Thyroid gland (tissue), 4 donors: ENCODE results near the gene MMEL1.

Experiments
- POLR2A ChIP-seq, 2 donors: fragments of 450-650 bp; IDR thresholded peaks; one replicate each; pipeline ENCODE4 v1.6.1; 2017; ENCODE audit warnings: antibody characterized with exemption in 2 of 2, mild to moderate bottlenecking in 2 of 2, moderate library complexity in 1 of 2
- TF ChIP-seq, protein P1 (sequence below), 6 experiments: fragments of 200-600 bp in 3 of 6; fragments of 450-650 bp in 3 of 6; sonication (generic) in 3 of 6; IDR thresholded peaks; one replicate each; pipeline ENCODE4 v1.5.1; 2016 to 2019; ENCODE audit warnings: antibody characterized with exemption in 6 of 6, mild to moderate bottlenecking in 2 of 6, inconsistent platforms in 1 of 6, moderate library complexity in 1 of 6

- TF ChIP-seq, protein P1, sequence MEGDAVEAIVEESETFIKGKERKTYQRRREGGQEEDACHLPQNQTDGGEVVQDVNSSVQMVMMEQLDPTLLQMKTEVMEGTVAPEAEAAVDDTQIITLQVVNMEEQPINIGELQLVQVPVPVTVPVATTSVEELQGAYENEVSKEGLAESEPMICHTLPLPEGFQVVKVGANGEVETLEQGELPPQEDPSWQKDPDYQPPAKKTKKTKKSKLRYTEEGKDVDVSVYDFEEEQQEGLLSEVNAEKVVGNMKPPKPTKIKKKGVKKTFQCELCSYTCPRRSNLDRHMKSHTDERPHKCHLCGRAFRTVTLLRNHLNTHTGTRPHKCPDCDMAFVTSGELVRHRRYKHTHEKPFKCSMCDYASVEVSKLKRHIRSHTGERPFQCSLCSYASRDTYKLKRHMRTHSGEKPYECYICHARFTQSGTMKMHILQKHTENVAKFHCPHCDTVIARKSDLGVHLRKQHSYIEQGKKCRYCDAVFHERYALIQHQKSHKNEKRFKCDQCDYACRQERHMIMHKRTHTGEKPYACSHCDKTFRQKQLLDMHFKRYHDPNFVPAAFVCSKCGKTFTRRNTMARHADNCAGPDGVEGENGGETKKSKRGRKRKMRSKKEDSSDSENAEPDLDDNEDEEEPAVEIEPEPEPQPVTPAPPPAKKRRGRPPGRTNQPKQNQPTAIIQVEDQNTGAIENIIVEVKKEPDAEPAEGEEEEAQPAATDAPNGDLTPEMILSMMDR (IDR thresholded peaks at IDR 0.05) = no peak
- no peak for TF ChIP-seq POLR2A (IDR thresholded peaks at IDR 0.05)
Observed at GRCh38 chr1:2594641-2595131, 38.1 kb downstream of the MMEL1 start.
